T-cell (primary cell): ENCODE measurements around the gene PRKCB. TPM values are rescaled to one million over a fixed set of nuclear protein-coding genes. Genes with fewer than 3 reads are reported as not detected.

Experiments used
- ATAC-seq, 4 experiments: fragments of 200-7000 bp in 3 of 4; fragments of 150-1000 bp in 1 of 4; cut with Tn5 transposase; replicated peaks in 1 of 4; 1 replicate in 3 of 4; 2 replicates in 1 of 4; pipeline ENCODE4 v1.10.0; 2021; ENCODE audit warnings: moderate library complexity in 3 of 4, mild to moderate bottlenecking in 2 of 4, moderate number of reproducible peaks in 1 of 4
- CTCF ChIA-PET, 2 donors: fragments of 300-600 bp; sonication (Branson Sonifier 250); formaldehyde crosslinking; loops; one replicate each; lab custom pipeline; 2022; ENCODE audit warnings: antibody characterized with exemption in 2 of 2; lab: Charles Lee
- POLR2A ChIA-PET, 2 donors: fragments of 300-600 bp; sonication (Branson Sonifier 250); formaldehyde crosslinking; loops; one replicate each; lab custom pipeline; 2022; ENCODE audit warnings: antibody characterized with exemption in 2 of 2; lab: Charles Lee
- DNase-seq, 35 experiments: peaks; one replicate each; pipeline versions ENCODE4 v3.0.0 to v3.0.0-alpha.2; 2013 to 2023
- H3K27ac ChIP-seq: one replicate; pipeline ENCODE4 v1.5.1; 2013; ENCODE audit warnings: low read length
- H3K27me3 ChIP-seq, 2 experiments: replicated peaks in 1 of 2; 1 replicate in 1 of 2; 2 replicates in 1 of 2; pipeline versions ENCODE4 v1.6.1 to v1.7.0; 2013; ENCODE audit warnings: low read length in 1 of 2, mixed read lengths in 1 of 2; ENCODE audit not compliant: control insufficient read depth in 2 of 2, insufficient read depth in 2 of 2; ENCODE audit errors: extremely low read depth in 1 of 2
- H3K36me3 ChIP-seq, 2 donors: 1 replicate in 1 of 2; 2 replicates in 1 of 2; pipeline versions ENCODE4 v1.6.1 to v1.7.0; 2013; ENCODE audit warnings: low read length in 1 of 2; ENCODE audit not compliant: control insufficient read depth in 2 of 2, insufficient read depth in 1 of 2; ENCODE audit errors: extremely low read depth in 1 of 2
- H3K4me1 ChIP-seq, 2 experiments: 1 replicate in 1 of 2; 2 replicates in 1 of 2; pipeline versions ENCODE4 v1.6.1 to v1.7.0; 2013; ENCODE audit warnings: low read length in 2 of 2, mixed read lengths in 1 of 2; ENCODE audit not compliant: insufficient read depth in 2 of 2, control insufficient read depth in 1 of 2; ENCODE audit errors: extremely low read depth in 1 of 2
- H3K4me3 ChIP-seq, 2 donors: 1 replicate in 1 of 2; 2 replicates in 1 of 2; pipeline versions ENCODE4 v1.5.1 to v1.7.0; 2013; ENCODE audit warnings: mild to moderate bottlenecking in 2 of 2, low read length in 1 of 2, moderate library complexity in 1 of 2; ENCODE audit not compliant: control insufficient read depth in 1 of 2; ENCODE audit errors: extremely low read depth in 1 of 2
- H3K9me3 ChIP-seq: 2 replicates; pipeline ENCODE4 v1.7.0; 2013
- H3K27ac Mint-ChIP-seq, 2 donors: one replicate each; pipeline ENCODE4 v1.8.0; 2020 to 2021; ENCODE audit warnings: mild to moderate bottlenecking in 2 of 2, mixed read lengths in 2 of 2
- H3K27me3 Mint-ChIP-seq, 2 donors: one replicate each; pipeline ENCODE4 v1.8.0; 2021 to 2022; ENCODE audit warnings: mixed read lengths in 2 of 2
- H3K36me3 Mint-ChIP-seq: one replicate; pipeline ENCODE4 v1.8.0; 2021; ENCODE audit warnings: mixed read lengths
- H3K4me1 Mint-ChIP-seq, 3 donors: one replicate each; pipeline ENCODE4 v1.8.0; 2020 to 2022; ENCODE audit warnings: mixed read lengths in 3 of 3, mild to moderate bottlenecking in 1 of 3
- H3K4me3 Mint-ChIP-seq, 3 donors: one replicate each; pipeline ENCODE4 v1.8.0; 2020 to 2022; ENCODE audit warnings: mild to moderate bottlenecking in 3 of 3, mixed read lengths in 3 of 3, moderate library complexity in 3 of 3
- H3K9me3 Mint-ChIP-seq, 3 donors: one replicate each; pipeline ENCODE4 v1.8.0; 2020 to 2022; ENCODE audit warnings: mixed read lengths in 3 of 3
- WGBS: methylation state at CpG from one replicate; pipeline ENCODE4 v1.1.5; 2013; ENCODE audit warnings: missing lambda C conversion rate; ENCODE audit not compliant: insufficient coverage; 5-methylcytosine and 5-hydroxymethylcytosine counted together
- total RNA-seq, 35 experiments: library from RNA in 6 of 35; stranded (reverse) in 6 of 35; fragments of 120-200 nt in 1 of 35; gene quantifications; one replicate each; pipeline versions ENCODE4 v1.2.1 to v1.2.4 and lab custom pipeline; 2013 to 2026

PRKCB gene
- total RNA-seq, 5 donors from 2014 or later (not counting 1 experiment from before 2014, with no cell fraction given), result 84.7 to 114 (median 105) TPM

DNA sequence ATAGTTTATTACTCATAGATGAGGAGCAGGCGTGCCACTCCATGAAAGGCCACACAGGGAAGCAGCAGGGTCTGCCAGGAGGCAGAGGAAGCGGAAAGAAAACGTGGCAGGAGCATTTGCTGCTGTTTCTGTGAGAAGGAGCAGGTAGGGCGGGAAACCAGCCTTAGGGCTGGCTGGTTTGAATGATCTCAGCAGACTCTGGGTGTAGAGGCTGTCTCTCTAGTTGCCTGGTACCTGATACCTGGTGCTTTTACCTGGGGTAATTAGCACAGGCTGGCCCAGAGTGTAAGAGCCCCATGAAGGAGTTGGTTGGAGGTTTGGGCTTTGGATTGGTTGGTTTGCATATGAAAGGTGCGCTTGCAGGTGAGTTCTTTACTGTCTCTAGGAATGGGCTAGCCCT, 215.3 kb downstream of the PRKCB start:
- peaks cover 18 to 20% of the 10 kb centered on the region in 2 donors for H3K36me3 ChIP-seq
- no peaks in the 10 kb centered on the region for H3K9me3 Mint-ChIP-seq
- ATAC-seq (no peak), DNase-seq (no peak)
- ChIA-PET CTCF (no interaction called here), POLR2A (no interaction called here)
- H3K27ac ChIP-seq, result no peak overlapping the region
- H3K36me3 Mint-ChIP-seq, result peaks cover 56% of the 10 kb centered on the region
- peaks cover 0 to 25% of the 10 kb centered on the region in 2 experiments for H3K4me1 ChIP-seq
- no peaks in the 10 kb centered on the region for H3K27me3 Mint-ChIP-seq
- WGBS, result 94% methylated on average over 5 of the region's 5 CpGs
- no peak overlapping the region for H3K27ac Mint-ChIP-seq
- H3K9me3 ChIP-seq, result no peaks in the 10 kb centered on the region
- H3K4me3 Mint-ChIP-seq, result no peak overlapping the region
- H3K4me1 Mint-ChIP-seq, result peaks cover 24 to 36% (median 26%) of the 10 kb centered on the region in 3 donors
- H3K27me3 ChIP-seq, result no peaks in the 10 kb centered on the region
- H3K4me3 ChIP-seq, result no peak overlapping the region

GRCh38 chr16:24052329-24053098, 216.7 kb downstream of the PRKCB start:
- H3K4me1 Mint-ChIP-seq, result peaks cover 22 to 36% (median 28%) of the 10 kb centered on the region in 3 donors
- DNase-seq, result no peak
- no peak overlapping the region for H3K4me3 ChIP-seq
- H3K36me3 ChIP-seq, result peaks cover 20 to 28% of the 10 kb centered on the region in 2 donors
- H3K27ac Mint-ChIP-seq, result no peak overlapping the region
- no peaks in the 10 kb centered on the region for H3K9me3 ChIP-seq
- no peaks in the 10 kb centered on the region for H3K27me3 ChIP-seq
- no peak overlapping the region for H3K4me3 Mint-ChIP-seq
- peaks cover 64% of the 10 kb centered on the region for H3K36me3 Mint-ChIP-seq
- no peak overlapping the region for H3K27ac ChIP-seq
- H3K27me3 Mint-ChIP-seq, result no peaks in the 10 kb centered on the region
- no peaks in the 10 kb centered on the region for H3K9me3 Mint-ChIP-seq
- ChIA-PET POLR2A (interaction anchor here in 1 of 2 donors (1.2 kb wide), 1 partner anchor 187 kb away, joined by 10 read pairs; no protein-coding TSS in a partner anchor), CTCF (no interaction called here)
- ATAC-seq, result no peak
- WGBS, result 100% methylated on average over 5 of the region's 9 CpGs
- peaks cover 0 to 24% of the 10 kb centered on the region in 2 experiments for H3K4me1 ChIP-seq

DNA sequence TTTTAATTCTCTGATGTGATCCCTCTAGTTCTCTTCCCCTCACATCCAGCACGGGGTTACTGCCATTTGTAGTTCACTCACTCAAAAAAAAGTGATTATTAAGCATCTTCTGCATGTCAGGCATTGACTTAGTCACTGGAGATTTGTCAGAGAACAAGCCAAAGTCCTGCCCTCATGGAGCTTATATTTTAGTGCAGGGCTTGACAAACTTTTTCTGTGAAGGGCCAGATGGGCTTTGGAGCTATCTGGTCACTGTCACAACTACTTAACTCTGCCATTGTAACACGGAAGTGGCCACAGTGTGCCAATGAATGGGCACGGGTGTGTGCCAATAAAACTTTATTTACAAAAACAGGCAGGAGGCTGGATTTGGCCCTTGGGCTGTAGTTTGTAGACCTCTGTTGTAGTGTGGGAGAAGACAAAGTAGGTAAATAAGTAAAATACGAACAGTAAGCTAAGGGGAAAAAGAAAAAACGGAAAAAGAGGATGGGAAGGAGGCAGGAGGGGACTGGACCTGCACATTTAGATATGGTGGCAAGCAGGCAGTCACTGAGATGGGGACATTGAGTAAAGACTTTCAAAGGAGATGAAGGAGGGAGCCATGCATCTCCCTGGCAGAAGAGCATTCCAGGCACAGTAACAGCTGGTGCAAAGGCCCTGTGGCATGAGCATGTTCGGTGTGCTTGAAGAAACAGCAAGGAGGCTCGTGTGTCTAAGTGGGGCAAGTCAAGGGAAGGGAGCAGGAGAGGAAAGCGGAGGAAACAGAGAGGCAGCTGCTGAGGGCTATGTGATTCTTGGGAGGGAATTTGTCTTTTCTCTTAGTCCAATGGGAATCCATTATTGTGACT, 217.5 kb downstream of the PRKCB start:
- Mint-ChIP-seq H3K36me3 (peaks cover 65% of the 10 kb centered on the region), H3K27ac (no peak overlapping the region), H3K4me3 (no peak overlapping the region), H3K27me3 (no peaks in the 10 kb centered on the region), H3K9me3 (no peaks in the 10 kb centered on the region), H3K4me1 (peaks cover 18 to 32% (median 25%) of the 10 kb centered on the region in 3 donors)
- 100% methylated on average over 6 of the region's 8 CpGs for WGBS
- Histone ChIP-seq H3K4me3 (no peak overlapping the region), H3K27ac (no peak overlapping the region), H3K9me3 (no peaks in the 10 kb centered on the region), H3K4me1 (peaks cover 0 to 20% of the 10 kb centered on the region in 2 experiments), H3K36me3 (peaks cover 20 to 28% of the 10 kb centered on the region in 2 donors), H3K27me3 (no peaks in the 10 kb centered on the region)
- ChIA-PET POLR2A (interaction anchor here in 1 of 2 donors (1.2 kb wide), 1 partner anchor 187 kb away, joined by 10 read pairs; no protein-coding TSS in a partner anchor), CTCF (interaction anchor here in 1 of 2 donors (1.4 kb wide), 1 partner anchor 12 kb away, joined by 4 read pairs; no protein-coding TSS in a partner anchor)
- no peak for ATAC-seq
- no peak for DNase-seq

DNA sequence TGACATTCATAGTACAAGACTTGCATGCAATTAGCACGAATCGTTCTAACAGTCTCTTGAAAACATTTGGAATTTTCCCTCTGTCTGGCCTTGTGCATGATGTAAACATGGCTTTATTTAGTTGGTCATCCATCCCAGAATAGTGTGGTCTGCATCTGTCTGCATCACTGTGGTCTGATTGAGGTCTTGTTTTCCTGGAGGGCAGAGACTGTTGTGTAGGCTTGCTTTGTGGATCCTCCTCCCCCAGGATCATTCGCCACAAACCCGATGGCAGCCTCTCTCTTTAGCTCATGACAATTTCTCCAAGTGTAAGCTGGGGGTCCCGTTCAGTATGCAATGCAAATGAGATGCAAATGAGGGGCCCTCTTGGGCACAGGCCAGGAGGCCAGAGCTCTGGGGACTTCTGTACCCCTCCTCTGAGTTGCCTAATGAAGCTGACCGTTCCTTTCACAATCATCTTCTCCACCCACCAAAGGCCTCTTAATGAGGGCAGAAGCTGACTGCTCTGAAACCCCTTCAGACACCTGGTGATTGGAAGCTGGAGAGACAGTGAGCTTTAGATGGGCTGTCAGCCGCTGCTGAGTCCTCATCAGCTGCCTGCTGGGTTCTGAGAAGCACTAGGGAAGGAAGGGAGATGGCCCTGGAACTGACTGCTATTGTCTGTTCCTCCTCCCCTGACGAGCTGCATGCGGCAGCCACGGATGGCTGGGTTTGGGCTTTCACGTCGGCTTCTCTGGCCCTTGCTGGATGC, 219.1 kb downstream of the PRKCB start:
- no peak overlapping the region for H3K4me3 ChIP-seq
- ChIA-PET CTCF (interaction anchor here in 1 of 2 donors (0.5 to 1.4 kb wide), 2 partner anchors 13 to 180 kb away, joined by 4 read pairs; no protein-coding TSS in a partner anchor), POLR2A (no interaction called here)
- no peak overlapping the region for H3K27ac ChIP-seq
- no peaks in the 10 kb centered on the region for H3K27me3 ChIP-seq
- Mint-ChIP-seq H3K4me3 (no peak overlapping the region), H3K36me3 (peaks cover 68% of the 10 kb centered on the region), H3K9me3 (no peaks in the 10 kb centered on the region), H3K4me1 (peaks cover 17 to 26% (median 23%) of the 10 kb centered on the region in 3 donors), H3K27me3 (no peaks in the 10 kb centered on the region), H3K27ac (no peak overlapping the region)
- H3K36me3 ChIP-seq, result peaks cover 20 to 24% of the 10 kb centered on the region in 2 donors
- DNase-seq (no peak), ATAC-seq (no peak)
- H3K4me1 ChIP-seq, result peaks cover 0 to 11% of the 10 kb centered on the region in 2 experiments
- WGBS, result 94% methylated on average over 10 of the region's 12 CpGs
- no peaks in the 10 kb centered on the region for H3K9me3 ChIP-seq

DNA sequence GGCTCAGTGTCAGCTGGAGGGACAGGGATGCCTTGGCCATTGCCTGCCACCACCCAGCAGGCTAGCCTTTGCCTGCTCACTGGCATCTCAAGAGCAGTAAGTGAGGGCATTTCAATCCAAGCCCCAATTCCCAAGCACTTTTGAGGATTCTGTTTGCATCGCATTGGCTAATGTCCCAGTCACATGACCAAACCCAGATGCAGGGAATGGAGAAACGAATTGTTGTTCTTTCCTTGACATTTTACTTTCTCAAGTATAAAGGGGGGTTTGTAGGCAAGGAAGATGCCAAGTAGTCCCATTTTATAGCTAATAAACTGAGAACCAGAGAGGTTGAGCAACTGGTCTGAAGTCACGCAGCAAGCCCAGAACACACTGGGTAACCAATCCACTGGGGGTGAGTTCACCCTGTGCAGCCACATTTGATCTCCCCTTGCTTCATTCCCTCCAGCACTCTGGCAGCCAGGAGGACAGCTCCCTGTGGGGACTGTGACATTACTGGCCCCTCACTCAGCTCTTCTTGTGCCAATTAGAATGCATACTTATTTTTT, 226.6 kb downstream of the PRKCB start:
- peaks cover 57% of the 10 kb centered on the region for H3K36me3 Mint-ChIP-seq
- peaks cover 0 to 6% (median 0%) of the 10 kb centered on the region in 3 donors for H3K9me3 Mint-ChIP-seq
- no peak overlapping the region for H3K4me3 ChIP-seq
- POLR2A ChIA-PET, result no interaction called here
- CTCF ChIA-PET, result no interaction called here
- no peak for DNase-seq
- H3K27ac ChIP-seq, result no peak overlapping the region
- no peak overlapping the region for H3K27ac Mint-ChIP-seq
- no peaks in the 10 kb centered on the region for H3K27me3 Mint-ChIP-seq
- H3K4me3 Mint-ChIP-seq, result no peak overlapping the region
- no CpG with 5 or more reads among the region's 3 CpGs for WGBS
- ATAC-seq, result no peak
- H3K27me3 ChIP-seq, result no peaks in the 10 kb centered on the region
- peaks cover 2% of the 10 kb centered on the region for H3K9me3 ChIP-seq
- H3K36me3 ChIP-seq, result peaks cover 4 to 14% of the 10 kb centered on the region in 2 donors
- H3K4me1 ChIP-seq, result no peaks in the 10 kb centered on the region
- peaks cover 6 to 20% (median 10%) of the 10 kb centered on the region in 3 donors for H3K4me1 Mint-ChIP-seq
